WI38 (cell line): Measurements from ENCODE around the gene MIGA2.

Experiments
- H3K4me3 ChIP-seq: 2 replicates; pipeline ENCODE4 v1.5.1; 2011; ENCODE audit warnings: low read depth, mild to moderate bottlenecking, control low read depth, low read length
- TF ChIP-seq, protein P1 (sequence below): IDR thresholded peaks from 2 replicates; pipeline ENCODE4 v1.5.1; 2012; ENCODE audit warnings: low read depth, mild to moderate bottlenecking, control low read depth, low read length

Gene MIGA2

DNA sequence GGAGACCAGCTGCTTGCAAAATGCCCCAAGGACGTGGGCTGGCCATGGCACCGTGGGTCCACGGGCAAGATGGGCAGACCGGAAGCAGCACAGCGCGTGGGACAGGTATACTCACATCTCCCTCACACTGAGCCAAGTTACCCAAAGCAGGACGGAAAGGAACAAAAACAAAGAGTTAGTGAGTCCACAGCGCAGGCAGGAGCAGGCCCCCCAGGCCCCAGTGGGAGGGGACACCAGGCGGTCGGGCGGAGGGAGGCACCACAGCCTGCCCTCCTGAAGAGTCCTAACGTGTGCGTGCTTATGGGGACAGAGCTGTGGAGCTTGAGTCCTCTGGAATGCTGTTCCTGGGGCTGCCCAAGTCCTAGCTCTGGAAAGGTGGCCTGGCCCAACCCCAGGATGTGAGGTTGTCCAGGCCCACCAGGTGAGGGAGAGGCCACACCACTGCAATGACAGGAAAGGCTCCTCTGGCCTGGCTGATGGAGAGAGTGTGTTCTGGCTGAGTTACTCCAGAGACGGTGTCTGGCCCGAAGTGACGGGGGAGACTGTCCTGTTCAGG lies 23.5 kb upstream of the MIGA2 start:
- H3K4me3 ChIP-seq: no peak overlapping the region
- TF ChIP-seq, protein P1, sequence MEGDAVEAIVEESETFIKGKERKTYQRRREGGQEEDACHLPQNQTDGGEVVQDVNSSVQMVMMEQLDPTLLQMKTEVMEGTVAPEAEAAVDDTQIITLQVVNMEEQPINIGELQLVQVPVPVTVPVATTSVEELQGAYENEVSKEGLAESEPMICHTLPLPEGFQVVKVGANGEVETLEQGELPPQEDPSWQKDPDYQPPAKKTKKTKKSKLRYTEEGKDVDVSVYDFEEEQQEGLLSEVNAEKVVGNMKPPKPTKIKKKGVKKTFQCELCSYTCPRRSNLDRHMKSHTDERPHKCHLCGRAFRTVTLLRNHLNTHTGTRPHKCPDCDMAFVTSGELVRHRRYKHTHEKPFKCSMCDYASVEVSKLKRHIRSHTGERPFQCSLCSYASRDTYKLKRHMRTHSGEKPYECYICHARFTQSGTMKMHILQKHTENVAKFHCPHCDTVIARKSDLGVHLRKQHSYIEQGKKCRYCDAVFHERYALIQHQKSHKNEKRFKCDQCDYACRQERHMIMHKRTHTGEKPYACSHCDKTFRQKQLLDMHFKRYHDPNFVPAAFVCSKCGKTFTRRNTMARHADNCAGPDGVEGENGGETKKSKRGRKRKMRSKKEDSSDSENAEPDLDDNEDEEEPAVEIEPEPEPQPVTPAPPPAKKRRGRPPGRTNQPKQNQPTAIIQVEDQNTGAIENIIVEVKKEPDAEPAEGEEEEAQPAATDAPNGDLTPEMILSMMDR: no peak

DNA sequence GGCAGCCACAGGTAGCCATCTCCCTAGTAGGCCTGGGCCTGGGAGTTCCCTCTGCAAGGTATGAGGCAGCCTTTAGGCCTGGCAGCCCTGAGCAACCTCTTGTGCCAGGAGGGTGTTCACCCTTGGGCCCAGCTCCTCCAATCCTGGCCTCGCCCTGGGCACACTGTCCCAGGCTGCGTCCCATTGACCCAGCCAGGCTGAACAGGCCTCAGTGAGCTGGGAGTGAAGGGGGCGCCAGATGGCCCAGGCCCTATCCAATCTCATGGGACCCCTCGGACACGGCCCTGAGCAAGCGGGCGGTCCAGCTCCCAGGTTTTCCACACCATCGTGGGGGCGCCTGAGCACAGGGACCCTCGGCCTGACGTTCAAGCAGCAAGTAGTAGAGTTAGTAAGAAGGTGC lies 22.8 kb upstream of the MIGA2 start:
- no peak overlapping the region for H3K4me3 ChIP-seq
- TF ChIP-seq, protein P1: no peak

DNA sequence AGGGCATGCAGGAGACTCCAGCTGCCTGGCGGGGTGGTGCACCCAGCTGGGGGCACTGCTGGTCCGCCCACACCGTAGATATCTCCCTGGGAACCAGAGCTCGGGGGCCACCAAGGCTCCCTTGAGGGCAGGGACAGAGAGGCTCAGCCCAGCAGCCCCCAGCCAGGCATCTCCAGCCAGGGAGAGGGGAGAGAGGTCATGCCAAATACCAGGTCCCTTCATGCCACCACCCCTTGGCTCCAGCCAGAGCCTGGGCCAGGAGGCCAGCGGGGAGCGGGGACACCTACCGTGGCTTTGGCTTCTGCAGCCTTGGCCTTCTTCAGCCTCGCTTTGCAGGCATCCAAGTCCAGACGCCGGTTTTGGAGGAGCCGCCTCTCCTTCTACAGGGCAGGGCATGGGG lies 22.3 kb upstream of the MIGA2 start:
- H3K4me3 ChIP-seq: no peak overlapping the region
- TF ChIP-seq, protein P1: no peak

DNA sequence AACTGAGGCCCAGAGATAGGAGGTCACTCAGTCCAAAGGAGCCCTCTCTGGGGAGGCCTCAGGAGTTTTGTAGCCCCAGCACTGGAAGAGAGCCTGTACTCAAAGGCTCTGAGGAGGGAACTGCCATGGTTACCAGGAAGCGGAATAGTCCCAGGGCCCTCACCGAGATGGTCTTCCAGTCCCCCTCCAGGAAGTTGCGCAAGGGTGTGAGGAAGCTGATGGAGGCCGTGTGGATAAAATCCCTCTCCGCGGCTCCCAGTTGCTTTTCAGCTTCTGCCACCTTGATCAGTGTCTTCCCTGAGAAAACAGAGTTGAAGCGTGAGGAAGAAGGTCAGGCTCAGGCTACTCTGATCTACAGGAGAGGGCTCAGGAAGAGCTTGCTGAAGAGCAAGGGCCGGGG lies 21.8 kb upstream of the MIGA2 start:
- H3K4me3 ChIP-seq: no peak overlapping the region
- TF ChIP-seq, protein P1: no peak

DNA sequence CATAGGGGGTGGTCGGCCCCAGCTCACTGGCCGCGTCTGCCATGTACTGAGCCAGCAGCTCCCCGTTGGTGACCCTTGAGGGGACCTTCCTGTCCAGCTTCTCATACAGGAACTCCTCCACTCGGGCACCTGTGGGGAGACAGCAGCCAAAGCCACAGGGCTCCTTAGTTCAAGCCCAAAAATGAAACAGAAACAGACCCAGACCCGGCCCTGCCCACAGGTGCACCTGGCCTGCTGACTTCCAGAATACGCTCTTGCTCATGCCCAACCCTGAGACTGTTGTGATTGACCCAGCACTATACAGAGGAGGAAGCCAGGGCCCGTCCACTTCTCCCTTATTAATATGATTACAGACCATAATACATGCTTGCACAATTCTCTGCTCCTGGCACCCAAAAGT lies 15.3 kb upstream of the MIGA2 start:
- H3K4me3 ChIP-seq: no peak overlapping the region
- TF ChIP-seq, protein P1: no peak

DNA sequence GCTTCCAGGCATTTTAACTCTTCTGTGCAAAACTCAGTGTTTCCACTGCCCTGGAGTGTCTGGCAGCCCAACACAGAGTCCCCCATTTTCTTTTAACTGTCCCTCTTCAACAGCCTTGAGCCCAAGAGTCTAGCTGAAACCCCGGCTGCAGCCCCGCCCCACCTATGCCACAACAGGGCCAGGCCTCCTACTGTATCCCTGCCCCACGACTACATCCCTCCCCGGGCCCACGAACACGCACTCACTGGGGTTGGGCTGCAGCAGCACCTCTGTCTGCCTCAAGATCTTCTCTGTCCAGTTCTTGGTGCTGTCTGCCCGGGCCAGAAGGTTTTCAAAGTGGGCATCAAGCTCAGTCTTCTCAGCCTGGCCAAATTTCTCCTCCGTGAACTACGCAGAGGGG lies 14.4 kb upstream of the MIGA2 start:
- H3K4me3 ChIP-seq: no peak overlapping the region
- TF ChIP-seq, protein P1: no peak

DNA sequence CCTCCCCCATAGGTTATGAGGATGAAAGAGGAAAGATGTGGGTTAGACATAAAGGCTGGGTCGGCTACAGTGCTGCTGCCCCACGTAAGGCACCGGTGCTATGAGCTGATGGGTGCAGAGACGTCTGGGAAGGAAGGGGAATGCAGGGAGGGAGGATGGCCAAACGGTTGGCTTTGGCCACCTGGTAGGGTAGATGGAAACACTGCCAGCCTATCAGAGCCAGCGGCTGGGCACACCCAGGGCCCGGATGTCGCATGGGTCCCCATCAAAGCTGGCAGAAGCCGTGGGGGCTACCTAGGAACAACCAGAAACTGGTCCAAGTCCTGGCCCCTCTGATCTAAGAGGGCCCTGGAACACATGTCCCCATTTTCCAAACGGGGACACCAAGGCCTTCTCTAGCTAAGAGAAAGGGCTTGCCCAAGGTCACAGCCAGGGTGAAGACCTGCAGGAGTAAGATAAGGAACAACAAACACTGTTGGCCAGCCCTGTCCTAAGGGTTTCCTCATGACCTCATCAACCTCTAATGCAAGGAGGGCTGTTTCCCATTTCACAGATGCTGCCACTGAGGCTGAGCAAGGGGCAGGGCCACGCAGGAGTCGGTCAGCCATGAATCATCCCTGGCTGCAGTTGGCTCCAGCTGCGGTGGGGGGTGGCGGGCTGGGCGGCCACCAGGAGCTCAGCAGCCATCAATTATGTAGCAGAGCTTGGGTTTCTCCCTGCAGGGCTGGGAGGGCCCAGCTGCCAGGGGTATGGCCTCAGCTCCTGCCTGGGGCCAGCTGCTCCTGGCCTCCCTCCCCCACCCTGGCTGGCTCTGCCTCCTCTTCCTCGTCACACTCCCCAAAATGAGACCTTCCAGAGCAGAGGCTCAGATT lies 13.2 kb upstream of the MIGA2 start:
- H3K4me3 ChIP-seq: no peak overlapping the region
- TF ChIP-seq, protein P1: no peak
